Measurements from ENCODE around the gene GRAMD1A. TPM values are rescaled to one million over a fixed set of nuclear protein-coding genes. Genes with fewer than 3 reads are reported as not detected.

GRAMD1A gene
- total and polyA plus RNA-seq, 9 donors = 44.5 to 93.7 (median 71.6) TPM

DNA sequence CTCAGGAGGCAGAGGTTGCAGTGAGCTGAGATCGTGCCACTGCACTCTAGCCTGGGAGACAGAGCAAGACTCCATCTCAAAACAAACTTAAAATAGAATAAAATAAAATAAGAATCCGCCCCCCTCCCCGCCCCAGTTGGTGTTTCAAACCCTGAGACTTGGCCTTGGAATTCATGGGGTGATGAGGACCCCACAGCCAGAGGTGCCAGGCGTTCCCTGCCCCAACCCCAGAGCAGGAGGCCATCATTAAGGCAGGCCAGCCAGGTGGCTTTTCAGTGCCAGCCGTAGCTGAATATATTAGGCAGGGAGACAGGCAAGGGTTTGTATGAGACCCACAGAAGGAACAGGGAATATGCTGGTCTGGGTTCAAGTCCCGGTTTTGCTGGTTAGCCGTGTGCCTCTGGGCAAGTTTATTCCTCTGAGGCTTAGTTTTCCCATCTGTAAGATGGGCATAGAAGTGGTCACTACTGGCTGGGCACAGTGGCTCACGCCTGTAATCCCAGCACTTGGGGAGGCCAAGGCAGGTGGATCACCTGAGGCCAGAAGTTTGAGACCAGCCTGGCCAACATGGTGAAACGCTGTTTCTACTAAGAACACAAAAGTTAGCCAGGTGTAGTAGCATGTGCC, 53.7 kb downstream of the GRAMD1A start:
- WGBS, 3 donors = 75 to 82% (median 77%) methylated on average over 9 of the region's 9 CpGs
- H3K27me3 ChIP-seq = no peaks in the 10 kb centered on the region
- no peak for DNase-seq
- no peak overlapping the region for H3K27ac ChIP-seq
- intact Hi-C loops (cut with DNase I) = no loop called here
- H3K9me3 ChIP-seq = no peaks in the 10 kb centered on the region
- H3K4me1 ChIP-seq (ENCODE audit: insufficient read depth) = no peaks in the 10 kb centered on the region
- H3K4me3 ChIP-seq = no peak overlapping the region
- H3K36me3 ChIP-seq = no peaks in the 10 kb centered on the region
- TF ChIP-seq, protein P1, sequence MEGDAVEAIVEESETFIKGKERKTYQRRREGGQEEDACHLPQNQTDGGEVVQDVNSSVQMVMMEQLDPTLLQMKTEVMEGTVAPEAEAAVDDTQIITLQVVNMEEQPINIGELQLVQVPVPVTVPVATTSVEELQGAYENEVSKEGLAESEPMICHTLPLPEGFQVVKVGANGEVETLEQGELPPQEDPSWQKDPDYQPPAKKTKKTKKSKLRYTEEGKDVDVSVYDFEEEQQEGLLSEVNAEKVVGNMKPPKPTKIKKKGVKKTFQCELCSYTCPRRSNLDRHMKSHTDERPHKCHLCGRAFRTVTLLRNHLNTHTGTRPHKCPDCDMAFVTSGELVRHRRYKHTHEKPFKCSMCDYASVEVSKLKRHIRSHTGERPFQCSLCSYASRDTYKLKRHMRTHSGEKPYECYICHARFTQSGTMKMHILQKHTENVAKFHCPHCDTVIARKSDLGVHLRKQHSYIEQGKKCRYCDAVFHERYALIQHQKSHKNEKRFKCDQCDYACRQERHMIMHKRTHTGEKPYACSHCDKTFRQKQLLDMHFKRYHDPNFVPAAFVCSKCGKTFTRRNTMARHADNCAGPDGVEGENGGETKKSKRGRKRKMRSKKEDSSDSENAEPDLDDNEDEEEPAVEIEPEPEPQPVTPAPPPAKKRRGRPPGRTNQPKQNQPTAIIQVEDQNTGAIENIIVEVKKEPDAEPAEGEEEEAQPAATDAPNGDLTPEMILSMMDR (IDR thresholded peaks at IDR 0.05) = no peak
- TF ChIP-seq POLR2A (IDR thresholded peaks at IDR 0.05) = no peak
- no peak for TF ChIP-seq EP300 (IDR thresholded peaks at IDR 0.05)

DNA sequence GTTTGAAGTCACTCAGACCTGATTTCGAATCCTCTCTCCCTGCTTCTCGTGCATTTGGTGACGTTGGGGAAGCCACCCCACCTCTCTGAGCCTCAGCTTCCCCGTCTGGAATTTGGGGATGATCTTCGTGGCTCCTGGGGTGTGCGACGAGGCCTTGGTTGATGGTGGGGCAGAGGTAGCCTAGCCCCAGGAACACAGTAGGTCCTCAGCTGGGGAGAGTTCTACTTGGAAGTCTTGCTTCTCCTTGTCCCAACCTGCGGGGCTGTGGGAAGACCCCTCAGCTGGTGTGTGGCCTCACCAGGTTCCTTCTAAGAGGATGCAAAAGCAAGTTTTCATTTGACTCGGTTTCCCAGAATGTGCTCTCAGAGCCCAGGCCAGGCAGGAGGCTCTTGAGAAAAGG, 54.5 kb downstream of the GRAMD1A start:
- H3K27ac ChIP-seq = no peak overlapping the region
- WGBS, 3 donors = 86 to 93% (median 88%) methylated on average over 9 of the region's 9 CpGs
- intact Hi-C loops (cut with DNase I) = no loop called here
- H3K9me3 ChIP-seq = no peaks in the 10 kb centered on the region
- no peaks in the 10 kb centered on the region for H3K27me3 ChIP-seq
- H3K36me3 ChIP-seq = no peaks in the 10 kb centered on the region
- no peak overlapping the region for H3K4me3 ChIP-seq
- DNase-seq = no peak
- no peak for TF ChIP-seq POLR2A (IDR thresholded peaks at IDR 0.05)
- no peak for TF ChIP-seq EP300 (IDR thresholded peaks at IDR 0.05)
- TF ChIP-seq, protein P1 (IDR thresholded peaks at IDR 0.05) = no peak
- H3K4me1 ChIP-seq (ENCODE audit: insufficient read depth) = no peaks in the 10 kb centered on the region

DNA sequence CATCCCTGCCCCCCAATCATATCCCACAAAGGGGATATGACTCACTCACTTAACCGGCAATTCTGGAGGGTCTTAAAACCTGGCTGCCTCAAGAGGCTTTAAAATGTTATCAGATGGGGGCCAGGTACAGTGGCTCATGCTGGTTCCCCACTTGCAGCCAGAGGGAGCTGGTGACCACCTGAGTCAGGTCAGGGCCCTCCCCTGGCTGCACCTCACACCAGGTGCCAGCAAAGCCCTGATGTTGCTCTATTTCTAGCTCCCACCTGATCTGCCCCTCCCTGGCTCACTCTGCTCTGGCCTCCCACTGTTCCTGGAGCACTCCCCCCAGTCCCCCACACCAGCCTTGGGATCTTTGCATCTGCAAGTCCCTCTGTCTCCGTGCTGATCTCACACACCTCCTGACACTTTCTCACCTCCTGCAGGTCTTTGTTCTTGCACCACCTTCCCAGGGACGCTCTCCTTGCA, 55.6 kb downstream of the GRAMD1A start:
- H3K27ac ChIP-seq = no peak overlapping the region
- H3K36me3 ChIP-seq = no peaks in the 10 kb centered on the region
- no peaks in the 10 kb centered on the region for H3K4me1 ChIP-seq (ENCODE audit: insufficient read depth)
- no peak overlapping the region for H3K4me3 ChIP-seq
- DNase-seq = no peak
- TF ChIP-seq EP300 (IDR thresholded peaks at IDR 0.05) (no peak), POLR2A (IDR thresholded peaks at IDR 0.05) (no peak)
- TF ChIP-seq, protein P1 (IDR thresholded peaks at IDR 0.05) = no peak
- no peaks in the 10 kb centered on the region for H3K27me3 ChIP-seq
- WGBS, 3 donors = 22 to 26% (median 25%) methylated on average over 3 of the region's 3 CpGs
- intact Hi-C loops (cut with DNase I) = no loop called here
- H3K9me3 ChIP-seq = no peaks in the 10 kb centered on the region

DNA sequence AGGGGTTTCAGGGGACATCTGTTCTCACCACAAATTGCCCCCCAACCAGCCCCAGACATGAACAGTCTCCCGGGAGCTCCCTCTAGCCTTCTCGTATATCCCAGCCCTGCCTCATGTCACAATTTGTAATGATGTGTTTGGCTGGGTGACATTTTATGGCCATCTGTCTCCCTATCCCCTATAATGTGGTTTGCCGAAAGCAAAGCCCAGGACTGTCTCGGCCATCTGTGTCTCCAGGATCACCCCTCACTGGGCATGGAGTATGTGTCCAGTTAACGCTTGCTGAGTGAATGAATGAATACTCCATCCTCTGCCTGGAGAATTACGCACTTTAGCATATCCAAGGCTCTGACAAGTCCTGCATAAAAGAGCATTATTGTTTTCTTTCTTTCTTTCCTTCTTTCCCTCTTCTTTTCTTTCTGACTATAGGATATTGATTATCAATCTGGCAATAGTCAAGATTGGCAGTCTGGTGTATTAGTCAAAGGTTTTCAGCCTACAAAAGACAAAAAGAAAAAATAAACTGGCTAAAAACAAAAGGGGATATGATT, 56.5 kb downstream of the GRAMD1A start:
- no peaks in the 10 kb centered on the region for H3K27me3 ChIP-seq
- no peak overlapping the region for H3K27ac ChIP-seq
- 59 to 71% (median 63%) methylated on average over 6 of the region's 6 CpGs for WGBS, 3 donors
- no peaks in the 10 kb centered on the region for H3K9me3 ChIP-seq
- H3K4me1 ChIP-seq (ENCODE audit: insufficient read depth) = no peaks in the 10 kb centered on the region
- no peak overlapping the region for H3K4me3 ChIP-seq
- TF ChIP-seq POLR2A (IDR thresholded peaks at IDR 0.05) = no peak
- TF ChIP-seq, protein P1 (IDR thresholded peaks at IDR 0.05) = no peak
- TF ChIP-seq EP300 (IDR thresholded peaks at IDR 0.05) = no peak
- DNase-seq = no peak
- intact Hi-C loops (cut with DNase I) = no loop called here
- H3K36me3 ChIP-seq = no peaks in the 10 kb centered on the region
